Renal pelvis (tissue), 4 donors: ENCODE results near the gene SOCS2. TPM values are rescaled to one million over a fixed set of nuclear protein-coding genes. Genes with fewer than 3 reads are reported as not detected.
"Not testable (repeated sequence)": the region's sequence is repeated elsewhere in the genome, so short reads cannot be mapped to it uniquely, and the experiment has no call there.

Experiments
- DNase-seq: peaks from one replicate; pipeline ENCODE4 v3.0.0-alpha.2; 2013
- polyA plus RNA-seq, 3 donors: library from polyadenylated mRNA; unstranded; fragments of 120-200 nt; gene quantifications; one replicate each; pipeline ENCODE4 v1.2.1, GENCODE V29; 2013; ENCODE audit not compliant: insufficient read length in 3 of 3

The SOCS2 gene
- polyA plus RNA-seq, 3 donors: 28.8 to 29.1 (median 29.0) TPM

- not testable (repeated sequence) for DNase-seq
These were observed 52.8 kb downstream of the SOCS2 start for GRCh38 chr12:93625295-93625645.

- no peak for DNase-seq
These were observed 53.7 kb downstream of the SOCS2 start for GRCh38 chr12:93626160-93626559.

Other genes starting within 250 kb of the SOCS2 start
- 100 to 1,000 TPM; 103 to 112 (median 107) TPM for gene NUDT4, start 194.8 kb upstream of the SOCS2 start, polyA plus RNA-seq
- 100 to 1,000 TPM; 148 to 170 (median 160) TPM for gene UBE2N, start 130.7 kb upstream of the SOCS2 start, polyA plus RNA-seq
- gene MRPL42, start 105.2 kb upstream of the SOCS2 start, polyA plus RNA-seq: 10 to 100 TPM; 66.0 to 69.2 (median 68.4) TPM
- 10 to 100 TPM; 12.2 to 12.4 (median 12.3) TPM for gene CRADD, start 104.7 kb downstream of the SOCS2 start, polyA plus RNA-seq